ENCODE data around the gene C4BPA. TPM values are rescaled to one million over a fixed set of nuclear protein-coding genes. Genes with fewer than 3 reads are reported as not detected.

The C4BPA gene
- total RNA-seq, 1 experiment from 2014 or later: not detected

GRCh38 chr1:207191061-207191460 is 87.0 kb downstream of the C4BPA start:
- Histone ChIP-seq H2BK20ac (ENCODE audit: low read depth, low read length, poor library complexity, severe bottlenecking) (no peak overlapping the region), H3K9ac (ENCODE audit: extremely low read depth, insufficient read length, low read length) (no peak overlapping the region), H4K91ac (ENCODE audit: insufficient read length, low read depth, low read length) (no peak overlapping the region), H3K4me2 (ENCODE audit: insufficient read depth, insufficient read length, low read length) (no peak overlapping the region), H3K4ac (ENCODE audit: low read depth, low read length) (no peak overlapping the region), H3K4me1 (ENCODE audit: insufficient read depth, low read length) (no peaks in the 10 kb centered on the region), H3K79me2 (ENCODE audit: insufficient read depth, low read length) (no peaks in the 10 kb centered on the region), H2BK12ac (ENCODE audit: insufficient read length, low read depth, low read length) (no peak overlapping the region), H3K9me3 (ENCODE audit: control insufficient read depth, low read depth, low read length) (no peaks in the 10 kb centered on the region), H3K27me3 (ENCODE audit: insufficient read depth, low read length) (no peaks in the 10 kb centered on the region), H3K23me2 (ENCODE audit: insufficient read length, low read depth, low read length, poor library complexity, severe bottlenecking) (no peaks in the 10 kb centered on the region), H2BK5ac (ENCODE audit: insufficient read length, low read length) (no peak overlapping the region), H2BK120ac (ENCODE audit: low read depth, low read length, poor library complexity, severe bottlenecking) (no peak overlapping the region), H4K20me1 (ENCODE audit: control insufficient read depth, insufficient read depth, insufficient read length) (no peaks in the 10 kb centered on the region), H3K23ac (ENCODE audit: insufficient read length, low read depth, low read length) (no peak overlapping the region), H2AFZ (ENCODE audit: low read length) (no peak overlapping the region), H3K27ac (ENCODE audit: insufficient read length, low read depth, low read length) (no peak overlapping the region), H3T11ph (ENCODE audit: low read length) (no peak overlapping the region), H3K79me1 (ENCODE audit: insufficient read depth, low read depth, low read length, poor library complexity, severe bottlenecking) (no peaks in the 10 kb centered on the region), H4K8ac (replicated peaks; ENCODE audit: insufficient read length, low read depth, low read length) (no peak overlapping the region), H4K5ac (ENCODE audit: insufficient read length, low read depth, low read length) (no peak overlapping the region), H3K18ac (ENCODE audit: insufficient read length, low read depth, low read length) (no peak overlapping the region), H2BK15ac (ENCODE audit: low read depth, low read length) (no peak overlapping the region), H3K14ac (ENCODE audit: insufficient read depth, low read length) (no peak overlapping the region), H2AK5ac (ENCODE audit: insufficient read length, low read length) (no peak overlapping the region), H3K56ac (ENCODE audit: insufficient read length, low read depth, low read length) (no peak overlapping the region)
- Mint-ChIP-seq H3K9me3 (peaks cover 4 to 5% of the 10 kb centered on the region in 2 experiments; a peak in 4 of 5 replicates), H3K27ac (no peak overlapping the region), H3K4me3 (no peak overlapping the region), H3K36me3 (ENCODE audit: insufficient read depth in 1 of 3, low read depth in 3 of 3) (peaks cover 0 to 2% (median 0%) of the 10 kb centered on the region in 3 experiments; a peak in 2 of 7 replicates), H3K4me1 (no peaks in the 10 kb centered on the region; a peak in 1 of 4 replicates), H3K27me3 (ENCODE audit: low read depth) (peaks cover 4% of the 10 kb centered on the region)
- no peak for DNase-seq
- no peak for TF ChIP-seq CTCF (conservative IDR thresholded peaks at IDR 0.05)

All from H9 (cell line).